ENCODE data around the gene SCFD2.

DNA sequence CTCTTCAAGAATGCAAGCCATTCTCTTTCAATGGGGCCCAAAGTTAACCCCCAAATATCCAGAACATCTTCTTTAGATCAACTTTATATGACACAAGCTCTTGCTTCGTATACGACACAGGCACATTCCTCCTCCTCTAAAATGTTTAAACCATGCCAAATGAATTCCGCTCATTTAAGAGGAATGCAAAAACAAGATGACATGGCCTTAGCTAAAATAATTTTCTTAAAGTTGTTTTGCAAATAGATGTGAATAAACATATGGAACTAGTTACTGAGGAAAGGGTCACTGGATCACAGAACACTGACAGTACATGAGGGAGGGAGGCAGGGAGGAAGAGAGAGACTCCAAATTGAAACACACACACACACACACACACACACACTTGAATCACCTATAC is 406.3 kb downstream of the SCFD2 start:
- TF ChIP-seq GATA2 (IDR thresholded peaks at IDR 0.05; ENCODE audit: low read depth, low read length) (no peak), GATA3 (IDR thresholded peaks at IDR 0.05; ENCODE audit: low read depth, low read length) (no peak)

Data from SH-SY5Y (cell line).